Measurements from ENCODE around the gene ACVR1C. TPM values are rescaled to one million over a fixed set of nuclear protein-coding genes. Genes with fewer than 3 reads are reported as not detected.

Gene ACVR1C
- total and polyA plus RNA-seq, 2 of the 4 experiments (the other 2 are of a cell fraction), result 0.07 to 0.18 TPM

- Histone ChIP-seq H3K56ac (ENCODE audit: extremely low read depth, insufficient read depth, low read length) (0 out of 2 replicates have a peak overlapping the region, but pooled peaks have one; percentile 13), H2BK120ac (ENCODE audit: low read depth, low read length) (no peak overlapping the region), H2BK15ac (ENCODE audit: low read depth, low read length) (no peak overlapping the region), H3K4me3 (ENCODE audit: insufficient read depth, low read depth, low read length) (no peak overlapping the region), H3K4me2 (ENCODE audit: low read depth, low read length) (no peak overlapping the region), H3K9me1 (ENCODE audit: insufficient read depth, low read length) (no peaks in the 10 kb centered on the region), H4K8ac (ENCODE audit: low read depth in 2 of 2, low read length in 2 of 2) (no peak overlapping the region), H4K91ac (ENCODE audit: insufficient read depth, low read depth, low read length) (no peak overlapping the region), H3K79me1 (ENCODE audit: low read depth in 1 of 2, low read length in 2 of 2) (no peaks in the 10 kb centered on the region), H2BK20ac (ENCODE audit: low read depth, low read length) (no peak overlapping the region), H3K23ac (ENCODE audit: low read depth, low read length) (no peak overlapping the region), H3K36me3 (ENCODE audit: control insufficient read depth, insufficient read depth, low read length) (no peaks in the 10 kb centered on the region), H4K20me1 (ENCODE audit: insufficient read depth, low read length) (no peaks in the 10 kb centered on the region), H4K5ac (ENCODE audit: low read depth, low read length) (no peak overlapping the region), H3K27me3 (ENCODE audit: control insufficient read depth, insufficient read depth, low read length) (no peaks in the 10 kb centered on the region), H2AFZ (replicated peaks; ENCODE audit: low read length, poor library complexity) (no peak overlapping the region), H3K14ac (replicated peaks; ENCODE audit: low read depth, low read length) (no peak overlapping the region), H2BK5ac (ENCODE audit: low read depth, low read length, poor library complexity, severe bottlenecking) (no peak overlapping the region), H3K9ac (ENCODE audit: low read depth, low read length) (no peak overlapping the region), H2AK9ac (replicated peaks; ENCODE audit: low read depth, low read length, poor library complexity) (no peak overlapping the region), H3K9me3 (ENCODE audit: control insufficient read depth, insufficient read depth, low read length) (no peaks in the 10 kb centered on the region), H3K18ac (ENCODE audit: low read depth, low read length) (no peak overlapping the region), H3K4ac (ENCODE audit: low read depth, low read length) (no peak overlapping the region), H3K27ac (ENCODE audit: insufficient read depth, low read length) (no peak overlapping the region), H2AK5ac (ENCODE audit: low read depth, low read length) (no peak overlapping the region), H3K4me1 (ENCODE audit: control insufficient read depth, insufficient read depth, low read length) (no peaks in the 10 kb centered on the region)
- dilution Hi-C loops (cut with HindIII; ENCODE audit: low sequenced_read_pairs, unreplicated experiment), result no loop called here
- ATAC-seq (ENCODE audit: low read depth) (no peak), DNase-seq (no peak)
- no peak for TF ChIP-seq BHLHE40 (IDR thresholded peaks at IDR 0.05; ENCODE audit: low read depth, low read length)
- TF ChIP-seq ELK1 (IDR thresholded peaks at IDR 0.05; ENCODE audit: borderline replicate concordance, low read depth, low read length), result no peak
- TF ChIP-seq RAD21 (IDR thresholded peaks at IDR 0.05; ENCODE audit: low read length), result no peak
- no peak for TF ChIP-seq MAZ (IDR thresholded peaks at IDR 0.05; ENCODE audit: borderline replicate concordance, low read depth, low read length)
- no peak for TF ChIP-seq CEBPB (IDR thresholded peaks at IDR 0.05; ENCODE audit: low read depth, low read length)
- no peak for TF ChIP-seq MAFK (IDR thresholded peaks at IDR 0.05; ENCODE audit: low read depth, low read length)
- TF ChIP-seq FOS (IDR thresholded peaks at IDR 0.05; ENCODE audit: low read depth, low read length), result no peak
- no peak for TF ChIP-seq USF2 (IDR thresholded peaks at IDR 0.05; ENCODE audit: low read depth, low read length)
- no peak for TF ChIP-seq SMC3 (IDR thresholded peaks at IDR 0.05; ENCODE audit: low read depth, low read length)
- TF ChIP-seq MXI1 (IDR thresholded peaks at IDR 0.05; ENCODE audit: borderline replicate concordance, low read depth, low read length), result no peak
- TF ChIP-seq RFX5 (IDR thresholded peaks at IDR 0.05; ENCODE audit: low read depth, low read length), result no peak
- no peak for TF ChIP-seq CHD1 (IDR thresholded peaks at IDR 0.05; ENCODE audit: low read depth, low read length)
- no peak for TF ChIP-seq POLR2A (IDR thresholded peaks at IDR 0.05; ENCODE audit: low read depth, low read length)
- POLR2A ChIA-PET (ENCODE audit: unreplicated experiment), result no interaction called here
- no TSS peak for BruUV-seq (replicated peaks)
- intact Hi-C loops (cut with micrococcal nuclease), result no loop called here
- CTCF ChIA-PET, result no interaction called here
- no CpG with 5 or more reads among the region's 1 CpG for WGBS, 2 experiments (ENCODE audit: extremely low coverage in 2 of 2, insufficient read length in 1 of 2)
- in situ Hi-C loops (cut with MboI; ENCODE audit: low sequenced_read_pairs), result no loop called here
Measured at GRCh38 chr2:157538064-157538463, 90.6 kb downstream of the ACVR1C start.

Measured in IMR-90 (cell line).